ENCODE measurements around the gene KIF3C. TPM values are rescaled to one million over a fixed set of nuclear protein-coding genes. Genes with fewer than 3 reads are reported as not detected.
A peak's percentile ranks its signal among the peaks of the same experiment; 100 is the strongest.
"Not testable (repeated sequence)": the region's sequence is repeated elsewhere in the genome, so short reads cannot be mapped to it uniquely, and the experiment has no call there.

KIF3C gene
- total RNA-seq, 1 experiment from 2014 or later, result 41.4 TPM

GRCh38 chr2:25917832-25918231 lies 64.5 kb downstream of the KIF3C start:
- Histone ChIP-seq H3K79me1 (ENCODE audit: insufficient read depth, low read depth, low read length, poor library complexity, severe bottlenecking) (no peaks in the 10 kb centered on the region), H2BK20ac (ENCODE audit: low read depth, low read length, poor library complexity, severe bottlenecking) (no peak overlapping the region), H3K9ac (ENCODE audit: extremely low read depth, insufficient read length, low read length) (no peak overlapping the region), H2AK5ac (ENCODE audit: insufficient read length, low read length) (no peak overlapping the region), H2BK15ac (ENCODE audit: low read depth, low read length) (no peak overlapping the region), H3K9me3 (ENCODE audit: control insufficient read depth, low read depth, low read length) (no peaks in the 10 kb centered on the region), H3K23ac (ENCODE audit: insufficient read length, low read depth, low read length) (no peak overlapping the region), H3K27me3 (ENCODE audit: insufficient read depth, low read length) (no peaks in the 10 kb centered on the region), H3K4ac (ENCODE audit: low read depth, low read length) (no peak overlapping the region), H3K79me2 (ENCODE audit: insufficient read depth, low read length) (no peaks in the 10 kb centered on the region), H3K4me1 (ENCODE audit: insufficient read depth, low read length) (no peaks in the 10 kb centered on the region), H4K91ac (ENCODE audit: insufficient read length, low read depth, low read length) (no peak overlapping the region), H3T11ph (ENCODE audit: low read length) (no peak overlapping the region), H4K8ac (replicated peaks; ENCODE audit: insufficient read length, low read depth, low read length) (no peak overlapping the region), H2BK12ac (ENCODE audit: insufficient read length, low read depth, low read length) (no peak overlapping the region), H3K18ac (ENCODE audit: insufficient read length, low read depth, low read length) (no peak overlapping the region), H3K23me2 (ENCODE audit: insufficient read length, low read depth, low read length, poor library complexity, severe bottlenecking) (peaks cover 3% of the 10 kb centered on the region), H2AFZ (ENCODE audit: low read length) (no peak overlapping the region), H2BK120ac (ENCODE audit: low read depth, low read length, poor library complexity, severe bottlenecking) (no peak overlapping the region), H3K56ac (ENCODE audit: insufficient read length, low read depth, low read length) (no peak overlapping the region), H4K20me1 (ENCODE audit: control insufficient read depth, insufficient read depth, insufficient read length) (no peaks in the 10 kb centered on the region), H3K14ac (ENCODE audit: insufficient read depth, low read length) (no peak overlapping the region), H2BK5ac (ENCODE audit: insufficient read length, low read length) (no peak overlapping the region), H4K5ac (ENCODE audit: insufficient read length, low read depth, low read length) (no peak overlapping the region), H3K4me2 (ENCODE audit: insufficient read depth, insufficient read length, low read length) (no peak overlapping the region), H3K27ac (ENCODE audit: insufficient read length, low read depth, low read length) (no peak overlapping the region)
- no peak for TF ChIP-seq CTCF (conservative IDR thresholded peaks at IDR 0.05)
- Mint-ChIP-seq H3K27ac (peak overlapping the region in 1 of 3 experiments; percentile 52; a peak in 1 of 7 replicates), H3K27me3 (ENCODE audit: low read depth) (no peaks in the 10 kb centered on the region), H3K4me1 (peaks cover 20 to 22% of the 10 kb centered on the region in 2 experiments), H3K4me3 (no peak overlapping the region), H3K36me3 (ENCODE audit: insufficient read depth in 1 of 3, low read depth in 3 of 3) (no peaks in the 10 kb centered on the region; a peak in 1 of 7 replicates), H3K9me3 (no peaks in the 10 kb centered on the region; a peak in 2 of 5 replicates)
- WGBS (ENCODE audit: extremely low coverage, insufficient read length, low lambda C conversion rate), result no CpG with 5 or more reads among the region's 3 CpGs
- no peak for DNase-seq

GRCh38 chr2:25917411-25917810 lies 64.9 kb downstream of the KIF3C start:
- peak overlapping the region in 1 of 3 experiments; percentile 52; a peak in 1 of 7 replicates for H3K27ac Mint-ChIP-seq
- not testable (repeated sequence) for H3K9me3 Mint-ChIP-seq

More at GRCh38 chr2:25917411-25917810, 64.9 kb downstream of the KIF3C start:
- H3K18ac ChIP-seq (ENCODE audit: insufficient read length, low read depth, low read length); H3K27me3 Mint-ChIP-seq (ENCODE audit: low read depth); H3K27me3 ChIP-seq (ENCODE audit: insufficient read depth, low read length); H3K4me2 ChIP-seq (ENCODE audit: insufficient read depth, insufficient read length, low read length); H3K9me3 ChIP-seq (ENCODE audit: control insufficient read depth, low read depth, low read length); H2AK5ac ChIP-seq (ENCODE audit: insufficient read length, low read length); H4K5ac ChIP-seq (ENCODE audit: insufficient read length, low read depth, low read length); H3K36me3 Mint-ChIP-seq (ENCODE audit: insufficient read depth in 1 of 3, low read depth in 3 of 3); H3K23ac ChIP-seq (ENCODE audit: insufficient read length, low read depth, low read length); H3K27ac ChIP-seq (ENCODE audit: insufficient read length, low read depth, low read length); H4K91ac ChIP-seq (ENCODE audit: insufficient read length, low read depth, low read length); H4K8ac ChIP-seq (replicated peaks; ENCODE audit: insufficient read length, low read depth, low read length); H3K79me2 ChIP-seq (ENCODE audit: insufficient read depth, low read length); H3K4me1 ChIP-seq (ENCODE audit: insufficient read depth, low read length); H3K14ac ChIP-seq (ENCODE audit: insufficient read depth, low read length); H3K9ac ChIP-seq (ENCODE audit: extremely low read depth, insufficient read length, low read length); DNase-seq; H3T11ph ChIP-seq (ENCODE audit: low read length); H2BK5ac ChIP-seq (ENCODE audit: insufficient read length, low read length); H3K4ac ChIP-seq (ENCODE audit: low read depth, low read length); H2BK12ac ChIP-seq (ENCODE audit: insufficient read length, low read depth, low read length); H2BK20ac ChIP-seq (ENCODE audit: low read depth, low read length, poor library complexity, severe bottlenecking); H3K23me2 ChIP-seq (ENCODE audit: insufficient read length, low read depth, low read length, poor library complexity, severe bottlenecking); H3K79me1 ChIP-seq (ENCODE audit: insufficient read depth, low read depth, low read length, poor library complexity, severe bottlenecking); H3K56ac ChIP-seq (ENCODE audit: insufficient read length, low read depth, low read length); H2BK120ac ChIP-seq (ENCODE audit: low read depth, low read length, poor library complexity, severe bottlenecking); H2BK15ac ChIP-seq (ENCODE audit: low read depth, low read length); H4K20me1 ChIP-seq (ENCODE audit: control insufficient read depth, insufficient read depth, insufficient read length); H2AFZ ChIP-seq (ENCODE audit: low read length); H3K4me3 Mint-ChIP-seq: not testable (repeated sequence)
- WGBS (ENCODE audit: extremely low coverage, insufficient read length, low lambda C conversion rate), result no CpG with 5 or more reads among the region's 7 CpGs
- H3K4me1 Mint-ChIP-seq, result peaks cover 24 to 26% of the 10 kb centered on the region in 2 experiments
